Psoas muscle (tissue), 8 donors: ENCODE results near the gene FOXF1. TPM values are rescaled to one million over a fixed set of nuclear protein-coding genes. Genes with fewer than 3 reads are reported as not detected.

Experiments used
- ATAC-seq, 4 donors: fragments of 200-7000 bp; cut with Tn5 transposase; one replicate each; pipeline ENCODE4 v1.9.1; 2020; ENCODE audit warnings: moderate library complexity in 3 of 4, mild to moderate bottlenecking in 2 of 4
- DNase-seq, 2 donors: peaks; one replicate each; pipeline ENCODE4 v3.0.0-alpha.2; 2020
- H3K27ac ChIP-seq: fragments of 200-600 bp; one replicate; pipeline ENCODE4 v1.8.0; 2022
- H3K27me3 ChIP-seq, 3 donors: fragments of 200-600 bp in 1 of 3; one replicate each; pipeline versions ENCODE4 v1.6.1 to v1.8.0; 2013 to 2022; ENCODE audit warnings: low read length in 2 of 3, mild to moderate bottlenecking in 2 of 3, moderate library complexity in 1 of 3; ENCODE audit not compliant: insufficient read depth in 3 of 3
- H3K36me3 ChIP-seq, 2 donors: fragments of 200-600 bp in 1 of 2; one replicate each; pipeline versions ENCODE4 v1.6.1 to v1.8.0; 2013 to 2022; ENCODE audit warnings: low read depth in 1 of 2, mild to moderate bottlenecking in 1 of 2, moderate library complexity in 1 of 2; ENCODE audit not compliant: insufficient read depth in 1 of 2
- H3K4me1 ChIP-seq: fragments of 200-600 bp; one replicate; pipeline ENCODE4 v1.8.0; 2022
- H3K4me3 ChIP-seq: fragments of 200-600 bp; one replicate; pipeline ENCODE4 v1.8.0; 2022; ENCODE audit warnings: mild to moderate bottlenecking
- H3K9me3 ChIP-seq: fragments of 200-600 bp; one replicate; pipeline ENCODE4 v1.8.0; 2022
- CTCF ChIP-seq: fragments of 200-600 bp; IDR thresholded peaks from one replicate; pipeline ENCODE4 v1.8.0; 2022; ENCODE audit warnings: antibody characterized with exemption
- WGBS, 3 donors: extraction: QIAGEN DNeasy Blood & Tissue Kit; methylation state at CpG; one replicate each; pipeline versions ENCODE4 v1.1.6 to v1.1.7; 2013; 5-methylcytosine and 5-hydroxymethylcytosine counted together
- intact Hi-C, 2 donors: fragments of 100-400 bp; cut with DNase I; formaldehyde crosslinking; loops; one replicate each; pipeline versions ENCODE4 v1.11.0 to v1.14.2; 2022
- polyA plus RNA-seq, 3 donors: library from polyadenylated mRNA; stranded (reverse); fragments of 200-250 nt; gene quantifications; one replicate each; pipeline ENCODE4 v1.2.3, GENCODE V29; 2013
- total RNA-seq, 4 donors: library from RNA; stranded (reverse); fragmentation: NEBNext Ultra II Directional in 2 of 4; extraction: Animal tissue kit (Norgen Biotek cat#: 25700) in 2 of 4; gene quantifications; one replicate each; pipeline versions ENCODE4 v1.2.1 to v1.2.4, GENCODE V29; 2021 to 2023
- donor health status: healthy with polysubstance abuse.
- donor health status: DM: no; HTN: no; CAD: no; lungs with moderate emphysema.
- donor health status: Bipolar disorder and iron deficiency.
- donor health status: healthy.
- donor health status: DM: yes; HTN: yes; CAD: no.
- donor health status: DM: no; HTN: no; CAD: no.
- donor health status: DM: no; HTN: no; CAD: no.
- donor health status: DM: yes; HTN: yes; CAD: no.

Gene FOXF1
- total and polyA plus RNA-seq, 7 donors = 0.01 to 0.12 (median 0.03) TPM; not detected in 2

DNA sequence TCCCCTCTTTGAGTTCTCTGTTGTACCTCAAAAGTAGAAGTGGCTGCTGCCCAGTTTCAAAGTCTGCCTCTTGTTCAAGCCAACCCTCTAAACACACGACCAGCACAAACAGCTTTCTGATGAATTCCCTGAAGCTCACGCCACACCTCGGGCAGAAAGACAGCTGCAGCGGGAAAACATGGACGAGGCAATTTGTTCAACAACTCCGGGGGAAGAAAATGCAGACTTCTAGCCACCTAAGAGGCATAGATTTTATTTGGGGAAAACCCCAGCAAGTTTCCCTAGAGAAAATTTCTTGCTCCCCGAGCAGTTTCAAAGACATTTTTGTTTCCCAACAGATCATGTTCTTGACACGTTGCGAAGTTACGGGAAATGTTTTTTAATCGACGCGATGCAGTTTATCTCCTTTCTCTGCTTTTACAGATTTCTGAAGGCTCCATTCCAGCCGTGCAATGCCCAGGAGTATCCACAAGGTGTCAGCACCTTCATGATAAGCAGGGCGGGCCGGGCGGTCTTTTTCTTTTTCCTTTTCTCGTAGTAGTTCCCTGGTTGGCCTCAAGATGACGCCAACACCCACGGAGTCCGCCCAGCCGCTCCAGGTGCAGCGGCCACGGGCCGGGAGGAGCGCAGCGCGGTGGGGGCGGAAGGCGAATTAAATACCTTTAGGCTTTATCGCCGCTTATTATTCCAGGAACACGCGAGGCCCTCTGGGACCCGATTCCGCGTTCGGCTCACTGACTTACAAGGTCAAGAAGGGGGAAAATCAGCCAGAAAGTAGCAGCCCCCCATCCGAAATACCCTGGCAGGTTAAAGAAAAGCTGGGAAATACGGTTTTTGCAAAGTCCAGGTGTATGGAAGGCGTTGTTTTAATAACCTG is 53.4 kb downstream of the FOXF1 start:
- Histone ChIP-seq H3K36me3 (no peaks in the 10 kb centered on the region), H3K4me1 (peaks cover 5% of the 10 kb centered on the region), H3K27ac (no peak overlapping the region), H3K27me3 (peaks cover 3 to 74% (median 32%) of the 10 kb centered on the region in 3 donors), H3K9me3 (no peaks in the 10 kb centered on the region), H3K4me3 (peak overlapping the region; percentile 20)
- 1% methylated on average over 41 of the region's 41 CpGs for WGBS, 3 donors
- intact Hi-C loops = loop anchor here (1.0 to 5.0 kb wide), 5 partner anchors 496 to 715 kb away; no protein-coding TSS in a partner anchor
- TF ChIP-seq CTCF = peak; percentile 100
- ATAC-seq (peak; percentile 94 to 99 (median 96)), DNase-seq (peak; percentile 82 to 88)

Other genes starting within 250 kb of the FOXF1 start
- gene MTHFSD, start 44.7 kb downstream of the FOXF1 start, total RNA-seq = 10 to 100 TPM in 2 of 4 donors, 1 to 10 TPM in 2; 6.8 to 15.8 (median 11.5) TPM
- gene MTHFSD, start 44.7 kb downstream of the FOXF1 start, polyA plus RNA-seq = 10 to 100 TPM in 1 of 3 donors, 1 to 10 TPM in 2; 4.3 to 16.0 (median 8.0) TPM
- under 1 TPM; 0.15 to 0.34 (median 0.26) TPM for gene FOXC2, start 56.3 kb downstream of the FOXF1 start, total RNA-seq
- under 1 TPM; 0.14 to 0.18 (median 0.16) TPM for gene FOXC2, start 56.3 kb downstream of the FOXF1 start, polyA plus RNA-seq
- under 1 TPM; 0.12 to 0.57 (median 0.31) TPM for gene FOXL1, start 68.0 kb downstream of the FOXF1 start, total RNA-seq
- gene FOXL1, start 68.0 kb downstream of the FOXF1 start, polyA plus RNA-seq = 1 to 10 TPM in 1 of 3 donors, under 1 TPM in 2; 0.14 to 1.3 (median 0.18) TPM